Activated CD4-positive, CD25-positive, alpha-beta regulatory T cell treated with anti-CD3 and anti-CD28 coated beads, Interleukin-2, amount 50 U/mL, for 24 hours (primary cell): ENCODE data around the gene MACO1.
"Not testable (repeated sequence)": the region's sequence is repeated elsewhere in the genome, so short reads cannot be mapped to it uniquely, and the experiment has no call there.

Source experiments
- ATAC-seq, 2 donors: fragments of 150-1000 bp; cut with Tn5 transposase; one replicate each; pipeline ENCODE4 v1.10.0; 2021; ENCODE audit warnings: mild to moderate bottlenecking in 1 of 2, moderate library complexity in 1 of 2

MACO1 gene

DNA sequence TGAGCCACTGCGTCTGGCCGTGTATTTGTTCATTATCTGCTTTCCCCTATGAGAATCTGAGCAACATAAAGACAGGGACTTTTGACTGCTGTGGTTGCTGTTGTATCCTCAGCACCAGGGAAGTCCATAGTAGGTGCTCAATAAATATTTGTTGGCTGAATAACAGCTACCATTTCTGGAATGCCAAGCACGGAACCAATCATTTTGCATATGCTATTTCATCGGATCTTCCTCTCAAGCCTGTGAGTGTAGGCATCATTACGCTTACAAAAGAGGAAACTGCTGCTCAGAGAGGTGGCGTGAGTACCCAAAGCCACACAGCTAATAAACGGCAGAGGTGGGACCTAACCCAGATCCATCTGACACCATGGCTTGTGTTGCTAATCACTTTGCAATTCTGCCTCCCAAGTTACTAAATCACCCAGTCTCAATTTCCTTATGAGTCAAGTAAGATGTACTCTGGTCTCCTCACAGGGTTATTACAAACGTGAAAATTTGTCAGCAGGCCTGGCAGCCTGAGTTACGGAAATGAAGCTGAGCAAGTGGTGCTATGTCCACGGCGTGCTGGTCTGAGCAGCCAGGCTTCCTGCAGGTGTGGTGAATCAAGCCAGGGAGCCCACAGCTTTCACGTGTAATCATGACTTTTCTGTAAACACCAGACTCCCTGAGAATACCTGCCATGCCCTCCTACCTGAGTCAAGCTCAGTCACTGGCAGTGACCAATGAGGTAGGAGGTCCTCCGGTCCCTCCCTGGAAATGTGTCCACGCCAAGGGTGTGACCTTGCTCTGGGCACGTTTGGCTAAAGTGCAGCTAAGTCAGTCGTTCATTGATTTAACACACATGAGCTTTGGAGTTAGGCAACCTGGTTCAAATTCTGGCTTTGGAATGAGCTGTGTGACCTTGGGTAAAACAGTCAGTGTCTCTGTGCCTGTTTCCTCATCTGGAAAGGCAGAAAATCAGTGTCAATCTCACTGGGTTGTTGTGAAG is 5.3 kb upstream of the MACO1 start:
- no peak for ATAC-seq

DNA sequence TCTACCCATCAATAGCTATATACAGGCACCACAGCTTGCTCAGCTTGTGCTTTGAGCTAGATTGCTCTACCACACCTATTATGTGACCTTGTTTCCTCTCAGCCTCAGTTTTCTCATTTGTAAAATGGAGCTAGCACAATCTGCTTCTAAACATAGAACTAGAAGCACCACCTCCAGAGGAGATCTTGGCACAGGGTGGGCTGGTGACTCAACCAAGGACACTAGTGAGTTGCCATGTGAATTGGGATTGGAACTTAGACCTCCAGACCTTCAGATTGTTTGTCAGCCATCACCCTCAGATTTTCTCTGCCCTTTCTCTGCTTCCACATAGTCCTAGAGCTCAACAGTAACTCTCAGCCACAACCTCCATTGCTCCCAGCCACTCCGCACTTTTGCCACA is 3.0 kb upstream of the MACO1 start:
- ATAC-seq, result no peak

DNA sequence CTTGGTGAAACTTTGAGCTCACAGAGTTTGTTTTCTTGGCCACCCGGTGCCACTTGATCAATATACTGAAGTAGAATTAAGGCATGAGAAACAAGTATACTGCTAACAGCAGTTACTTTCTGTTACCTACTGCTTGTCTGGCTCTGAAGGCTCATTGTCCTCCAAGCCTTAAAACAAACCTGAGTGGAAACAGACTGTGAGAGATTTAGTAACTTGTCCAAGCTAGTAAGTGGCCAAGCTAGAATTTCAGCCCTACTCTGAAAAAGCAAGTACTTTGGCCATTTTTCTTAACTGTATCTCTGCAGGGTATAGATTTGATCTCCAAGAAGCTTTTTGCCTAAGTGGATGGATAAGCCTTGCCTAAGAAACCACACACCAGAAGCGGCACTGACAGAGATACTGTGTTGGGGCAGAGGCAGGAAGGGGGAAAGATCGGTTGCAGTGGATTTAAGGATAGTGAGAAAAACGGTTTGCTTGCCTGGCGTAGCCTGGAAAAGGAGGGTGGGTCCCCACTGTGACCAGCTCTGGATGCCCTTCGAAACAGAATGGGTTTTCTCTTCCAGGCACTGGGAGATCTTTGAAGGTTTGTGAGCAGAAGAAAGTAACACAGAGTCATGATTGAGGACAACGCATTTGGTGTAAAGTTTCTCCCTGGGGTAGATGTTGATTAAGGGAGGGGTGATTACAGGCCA is 2.1 kb upstream of the MACO1 start:
- ATAC-seq, result no peak

DNA sequence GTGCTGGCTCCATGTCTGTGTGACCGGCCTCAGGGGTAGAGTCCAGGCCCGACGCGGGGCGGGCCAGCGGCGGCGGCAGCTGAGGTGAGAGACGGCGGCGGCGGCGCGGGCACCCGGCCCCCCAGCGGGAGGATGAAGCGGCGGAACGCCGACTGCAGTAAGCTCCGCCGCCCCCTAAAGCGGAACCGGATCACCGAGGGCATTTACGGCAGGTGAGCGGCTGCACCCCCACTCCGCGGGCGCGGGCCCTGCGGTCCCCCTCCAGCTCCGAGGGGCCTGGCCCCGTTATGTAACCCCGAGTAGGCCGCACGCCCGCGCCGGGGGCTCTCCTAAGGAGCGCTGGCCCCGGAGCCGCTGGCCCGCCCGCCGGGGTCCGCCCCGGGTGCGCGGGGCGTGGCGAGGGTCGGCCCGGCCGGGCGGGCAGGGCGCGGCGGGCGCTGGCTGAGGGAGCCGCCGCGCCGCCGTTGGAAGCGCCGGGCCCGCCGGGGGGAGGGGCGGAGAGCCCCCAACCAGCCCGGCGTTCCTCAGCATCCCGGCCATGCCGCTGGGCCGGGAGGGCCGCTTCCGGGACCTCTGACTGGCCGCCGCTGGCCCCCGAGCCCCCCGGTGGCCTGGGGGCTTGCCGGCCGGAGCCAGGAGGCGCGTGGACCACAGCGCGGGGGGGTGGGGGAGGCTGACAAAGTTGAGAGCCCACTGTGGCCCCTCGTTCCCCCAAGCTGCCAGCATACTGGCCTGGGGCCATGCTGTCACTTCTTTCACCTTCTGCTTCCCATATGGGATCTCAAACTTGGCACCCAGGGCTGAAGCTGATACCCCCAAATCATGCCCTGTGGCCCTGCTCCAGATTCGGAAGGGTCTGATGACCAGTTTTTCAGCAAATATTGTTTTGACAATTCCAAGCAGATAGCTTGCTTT is 527 bp downstream of the MACO1 start:
- ATAC-seq, result peak; percentile 30 to 32

DNA sequence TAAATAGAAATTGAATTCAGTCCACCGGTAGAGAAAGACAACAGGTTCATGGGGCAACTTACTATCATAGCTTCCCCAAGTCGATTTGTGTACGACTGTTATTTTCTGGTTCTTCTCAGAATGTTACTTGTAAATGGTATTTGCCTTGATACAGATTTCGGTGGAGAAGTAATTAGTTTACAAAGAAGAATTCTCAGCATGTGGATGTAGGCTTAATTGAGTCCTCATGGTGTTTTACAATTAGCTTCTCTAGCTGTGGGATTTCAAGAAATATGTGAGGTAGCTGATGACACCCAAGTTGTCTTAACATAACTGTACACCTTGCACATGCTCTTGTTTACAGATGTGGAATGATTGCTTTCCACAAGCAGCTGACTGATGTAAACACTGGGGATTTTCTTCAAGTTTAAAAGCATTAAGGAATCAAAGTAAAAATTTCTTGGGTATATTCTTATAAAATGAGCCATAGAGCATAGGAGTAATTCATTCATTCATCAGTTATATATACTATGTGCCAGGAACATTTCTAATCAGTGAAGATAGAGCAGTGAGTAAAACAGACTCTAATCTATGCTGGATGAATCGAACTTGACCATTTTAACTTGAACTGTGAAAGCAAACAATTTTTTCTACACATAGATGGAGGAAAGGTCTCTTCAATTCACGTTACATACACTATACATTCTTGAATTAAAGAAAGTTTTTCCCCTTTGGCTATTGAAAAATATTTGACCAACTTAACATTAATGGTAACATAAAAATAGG is 1.4 kb downstream of the MACO1 start:
- no peak for ATAC-seq

DNA sequence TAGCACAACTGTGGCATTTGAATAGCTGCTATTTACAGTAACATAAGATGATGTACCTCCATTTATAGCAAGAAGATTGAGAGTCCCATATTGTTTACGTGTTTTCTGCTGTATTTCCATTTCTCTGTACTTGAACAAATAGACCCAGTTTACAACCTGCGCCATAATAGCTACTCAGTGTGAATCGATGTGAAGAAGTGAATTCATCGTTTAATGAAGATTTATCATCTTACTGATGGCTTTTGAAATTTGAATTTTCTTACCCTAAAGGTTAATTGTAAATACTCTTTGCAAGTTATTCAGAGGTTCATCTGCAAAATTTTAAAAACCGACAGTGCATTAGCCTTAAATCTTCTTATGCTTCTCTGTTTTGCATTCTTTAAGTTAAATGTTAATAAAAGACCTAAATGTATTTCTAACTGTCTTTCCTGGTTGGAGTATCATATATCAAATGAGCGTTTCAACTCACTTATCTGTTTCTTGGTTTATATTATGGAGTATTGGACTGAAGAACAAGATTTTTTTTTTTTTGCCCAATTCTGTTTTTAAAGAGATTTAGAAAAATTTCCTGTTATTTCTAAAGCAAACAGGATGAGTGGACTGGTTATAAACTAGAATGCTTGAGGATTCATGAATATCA is 2.2 kb downstream of the MACO1 start:
- no peak for ATAC-seq

DNA sequence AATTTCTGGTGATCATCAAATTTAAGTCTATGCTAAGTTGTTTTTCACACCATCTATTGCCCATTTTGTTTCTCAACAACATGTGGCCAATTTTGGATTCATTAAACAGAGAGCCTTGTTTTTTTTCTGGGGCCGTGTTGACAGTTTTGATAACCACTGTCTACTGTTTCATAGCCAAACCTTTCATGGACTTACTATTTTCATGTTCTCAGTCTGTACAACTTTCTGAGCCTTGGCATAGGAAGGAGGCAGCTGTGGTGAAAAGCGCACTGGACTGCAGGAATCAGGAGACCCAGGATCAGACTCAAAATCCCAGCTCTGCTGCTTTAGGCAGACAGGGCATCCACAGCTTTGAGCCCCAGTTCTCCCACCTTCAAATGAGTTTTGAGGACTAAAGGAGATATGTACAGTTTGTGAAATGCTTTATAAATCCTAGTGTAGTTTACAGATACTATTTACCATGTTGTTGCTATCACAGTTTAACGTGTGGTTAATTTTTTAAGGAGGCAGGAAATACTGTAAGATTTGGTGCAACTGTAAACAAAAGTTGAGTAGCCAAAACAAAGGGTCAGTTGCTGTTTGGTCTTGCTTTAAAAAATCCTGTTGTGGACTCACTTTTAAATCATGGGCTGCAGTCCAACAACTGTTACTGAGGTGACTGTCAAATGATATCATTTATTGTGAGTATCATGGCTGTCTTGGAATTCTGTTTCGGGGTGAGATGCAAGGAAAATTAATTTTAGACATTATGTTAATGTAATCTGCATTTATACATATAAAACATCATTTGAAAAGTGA is 2.9 kb downstream of the MACO1 start:
- ATAC-seq, result no peak

DNA sequence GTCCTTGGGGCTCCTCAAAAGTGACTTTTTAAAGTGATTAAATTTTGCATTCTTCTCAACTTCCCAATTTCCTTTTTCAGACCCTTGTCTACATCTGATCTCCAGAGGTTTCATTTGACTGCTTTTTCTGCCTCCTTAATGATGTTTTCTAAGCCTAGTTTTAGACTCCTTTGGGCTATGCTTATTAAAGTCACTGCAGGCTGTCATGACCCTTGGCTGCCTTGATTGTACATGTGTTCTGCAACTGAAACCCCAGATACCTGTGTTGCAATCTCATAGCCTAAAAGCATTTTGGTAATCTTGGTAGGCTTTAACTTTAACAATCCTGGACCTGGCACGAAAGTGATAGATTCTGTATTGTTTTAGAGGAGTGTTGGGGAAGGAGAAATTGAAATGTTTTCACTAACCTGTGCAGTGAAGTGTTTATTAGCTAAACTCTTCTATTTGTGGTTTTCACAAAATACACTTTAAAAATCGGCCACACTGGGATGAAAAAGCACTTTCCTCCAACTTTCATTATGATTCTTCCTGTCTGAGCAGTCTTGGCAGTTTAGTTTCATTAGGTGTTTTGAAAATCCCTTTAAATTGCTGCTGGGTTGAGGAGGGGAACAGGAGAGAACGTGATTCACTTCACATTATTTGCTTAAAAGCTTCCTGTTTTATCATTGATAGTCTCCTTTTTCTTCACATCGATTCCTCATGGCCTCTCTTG is 4.9 kb downstream of the MACO1 start:
- no peak for ATAC-seq

DNA sequence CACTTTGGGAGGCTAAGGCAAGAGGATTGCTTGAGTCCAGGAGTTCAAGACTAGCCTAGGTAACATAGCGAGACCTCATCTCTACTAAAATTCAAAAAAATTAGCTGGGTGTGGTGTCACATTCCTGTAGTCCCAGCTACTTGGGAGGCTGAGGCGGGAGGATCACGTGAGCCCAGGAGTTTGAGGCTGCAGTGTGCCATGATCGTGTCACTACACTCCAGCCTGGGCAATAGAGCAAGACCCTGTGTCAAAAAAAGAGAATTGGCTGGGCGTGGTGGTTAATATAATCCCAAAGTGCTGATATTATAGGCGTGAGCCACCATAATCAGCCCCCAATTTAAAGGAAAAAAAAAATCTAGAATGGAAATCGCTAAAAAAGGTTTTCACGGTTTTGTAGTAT is 7.0 kb downstream of the MACO1 start:
- no peak for ATAC-seq

GRCh38 chr1:25439287-25439686 is 8.6 kb downstream of the MACO1 start:
- no peak for ATAC-seq

- no peak for ATAC-seq
These were observed 11.5 kb downstream of the MACO1 start for GRCh38 chr1:25442178-25442577.

GRCh38 chr1:25443030-25443699 is 12.5 kb downstream of the MACO1 start:
- ATAC-seq, result no peak

GRCh38 chr1:25444604-25445003 is 13.9 kb downstream of the MACO1 start:
- ATAC-seq, result not testable (repeated sequence)

DNA sequence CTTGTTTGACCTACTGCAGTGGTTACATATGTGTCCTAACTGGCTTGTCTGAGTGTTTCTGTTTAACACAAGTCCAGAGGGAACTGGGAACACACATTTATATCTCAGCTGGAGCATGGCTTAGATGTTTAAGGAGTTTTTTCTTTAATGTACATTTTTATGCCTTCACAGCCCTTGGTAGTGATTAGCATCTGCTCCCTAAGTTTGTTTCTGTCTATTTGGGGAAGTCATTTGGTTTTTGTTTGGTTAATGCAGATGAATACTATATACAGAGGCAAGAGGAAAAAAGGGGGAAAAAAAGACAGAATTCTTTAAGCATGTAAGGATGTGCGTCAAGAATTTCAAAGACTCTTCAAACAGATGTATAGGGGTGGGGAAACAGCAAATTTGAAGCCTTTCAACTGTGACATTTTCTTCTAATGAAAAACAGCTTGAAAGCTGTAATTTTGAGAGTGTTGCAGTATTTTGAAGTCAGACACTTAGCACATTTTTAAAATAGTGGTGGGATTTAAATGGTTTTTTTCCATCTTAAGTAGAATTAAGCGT is 15.4 kb downstream of the MACO1 start:
- ATAC-seq, result no peak

DNA sequence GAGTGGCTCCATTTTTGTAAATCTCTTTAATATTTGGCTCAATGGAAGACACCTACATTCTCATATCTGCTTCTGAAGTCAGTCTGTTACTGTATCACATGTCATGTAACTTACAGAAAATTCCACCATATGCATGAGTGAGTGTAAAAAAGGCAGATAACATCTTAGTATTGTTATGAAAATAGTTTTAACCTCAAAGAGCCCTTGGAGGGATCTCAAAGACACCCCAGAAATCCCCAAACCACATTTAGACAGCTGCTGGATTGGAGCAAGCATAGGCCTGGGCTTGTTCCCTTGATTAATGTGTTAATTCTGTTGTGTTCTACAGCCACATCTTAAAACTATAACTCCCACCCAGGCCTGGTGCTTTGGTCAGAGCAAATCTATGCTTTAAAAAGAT is 16.9 kb downstream of the MACO1 start:
- ATAC-seq, result peak; percentile 41 to 63

DNA sequence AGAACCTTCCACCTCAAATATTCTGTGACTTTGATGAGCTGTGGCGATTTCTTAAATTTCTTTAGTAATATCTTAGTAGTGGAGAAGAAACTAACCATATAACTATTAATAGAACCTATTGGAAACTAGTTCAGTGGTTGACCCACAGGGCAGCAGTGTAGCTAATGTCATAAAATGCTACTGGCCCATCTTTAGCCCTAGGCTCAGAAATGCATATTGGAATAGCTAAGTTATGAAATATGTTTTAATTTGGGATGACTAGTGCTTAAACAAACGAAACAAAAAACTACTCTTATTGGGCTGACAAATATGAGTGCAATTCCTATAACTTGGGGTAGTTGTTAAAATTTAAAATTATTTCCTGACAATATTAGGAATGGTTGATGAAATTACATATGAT is 20.2 kb downstream of the MACO1 start:
- no peak for ATAC-seq

DNA sequence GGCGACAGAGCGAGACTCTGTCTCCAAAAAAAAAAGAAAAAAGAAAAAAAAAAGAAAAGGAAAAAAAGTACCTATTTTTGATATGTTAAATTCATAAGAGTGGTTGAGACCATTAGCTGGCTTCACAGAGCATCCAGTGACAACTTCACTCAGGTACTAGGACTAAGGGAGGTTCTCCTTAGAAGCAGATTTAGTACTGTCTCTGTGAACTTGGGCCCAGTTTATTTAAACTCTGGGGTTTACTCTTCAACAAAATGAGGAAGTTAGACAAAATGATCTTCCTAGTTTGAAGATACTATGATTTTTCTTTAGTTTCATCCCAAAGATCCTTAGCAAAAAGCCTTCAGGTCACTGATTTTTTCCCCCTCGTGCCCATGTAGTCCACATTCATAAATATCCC is 21.2 kb downstream of the MACO1 start:
- no peak for ATAC-seq

DNA sequence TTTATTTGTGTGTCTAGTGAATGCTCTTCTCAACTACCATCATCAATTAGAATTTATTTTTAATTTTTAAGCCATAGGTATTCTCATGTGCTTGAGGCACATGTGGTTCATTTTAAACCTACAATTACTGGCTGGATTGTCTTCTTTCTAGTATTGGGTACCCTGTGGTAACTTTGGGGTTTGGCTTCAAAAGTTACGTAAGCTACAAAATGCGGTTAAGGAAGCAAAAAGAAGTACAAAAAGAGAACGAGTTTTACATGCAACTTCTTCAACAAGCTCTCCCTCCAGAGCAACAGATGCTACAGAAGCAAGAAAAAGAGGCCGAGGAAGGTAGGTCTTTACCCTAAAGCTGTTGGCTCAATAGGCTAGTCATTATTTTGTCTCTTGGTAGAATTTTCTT is 25.8 kb downstream of the MACO1 start:
- ATAC-seq, result no peak
